GM21786 (cell line): Measurements from ENCODE around the gene LOX.
A peak's percentile ranks its signal among the peaks of the same experiment; 100 is the strongest.

Experiments
- ATAC-seq: cut with Tn5 transposase; IDR thresholded peaks from one replicate; pipeline ENCODE4 v1.9.1; 2021; ENCODE audit not compliant: unreplicated experiment

LOX gene

GRCh38 chr5:122078116-122079110 is at the start of gene LOX:
TSS of gene LOX (minus strand) at chr5:122078259. CDS start at chr5:122077985, 274 bp downstream.
- no peak for ATAC-seq

GRCh38 chr5:122126756-122127321 is 48.8 kb upstream of the LOX start:
- ATAC-seq: no peak

GRCh38 chr5:122126177-122126755 is 48.2 kb upstream of the LOX start:
- no peak for ATAC-seq

GRCh38 chr5:122124766-122125165 is 46.7 kb upstream of the LOX start:
- no peak for ATAC-seq

- ATAC-seq: no peak
Observed at GRCh38 chr5:122121479-122122465, 43.7 kb upstream of the LOX start.

GRCh38 chr5:122120957-122121356 is 42.9 kb upstream of the LOX start:
- ATAC-seq: no peak

GRCh38 chr5:122120493-122120892 is 42.4 kb upstream of the LOX start:
- no peak for ATAC-seq

GRCh38 chr5:122119205-122119604 is 41.1 kb upstream of the LOX start:
- no peak for ATAC-seq

GRCh38 chr5:122118356-122118948 is 40.4 kb upstream of the LOX start:
- no peak for ATAC-seq

- no peak for ATAC-seq
Observed at GRCh38 chr5:122114501-122114900, 36.4 kb upstream of the LOX start.

- no peak for ATAC-seq
Observed at GRCh38 chr5:122112733-122113558, 34.9 kb upstream of the LOX start.

- no peak for ATAC-seq
Observed at GRCh38 chr5:122112063-122112462, 34.0 kb upstream of the LOX start.

GRCh38 chr5:122111460-122111859 is 33.4 kb upstream of the LOX start:
- no peak for ATAC-seq

GRCh38 chr5:122110987-122111386 is 32.9 kb upstream of the LOX start:
- no peak for ATAC-seq

GRCh38 chr5:122107016-122107415 is 29.0 kb upstream of the LOX start:
- ATAC-seq: no peak

GRCh38 chr5:122105909-122106308 is 27.9 kb upstream of the LOX start:
- ATAC-seq: no peak

GRCh38 chr5:122102825-122103224 is 24.8 kb upstream of the LOX start:
- no peak for ATAC-seq

GRCh38 chr5:122101636-122102285 is 23.7 kb upstream of the LOX start:
- ATAC-seq: peak; percentile 80
